HEK293 (cell line): ENCODE data around the gene MAP3K20.

Source experiments
- CTCF ChIA-PET: fragments of 350-600 bp; formaldehyde crosslinking; extraction: SDS; loops from one replicate; lab custom pipeline; 2021; ENCODE audit warnings: antibody characterized with exemption; lab: Yijun Ruan, JAX
- POLR2A ChIA-PET: fragments of 300-600 bp; formaldehyde crosslinking; extraction: SDS; loops from one replicate; lab custom pipeline; 2020; ENCODE audit warnings: antibody characterized with exemption, inconsistent platforms; lab: Yijun Ruan, JAX
- H3K27ac ChIP-seq: fragments of 200-500 bp; sonication (Bioruptor generic); 2 replicates; pipeline ENCODE4 v1.5.1; 2014; ENCODE audit warnings: low read depth, low read length, control low read depth, inconsistent platforms; ENCODE audit errors: extremely low read depth
- H3K36me3 ChIP-seq, 2 experiments: fragments of 200-500 bp in 1 of 2; sonication (Bioruptor generic) in 1 of 2; 1 replicate in 1 of 2; 2 replicates in 1 of 2; pipeline ENCODE4 v1.5.1; 2014 to 2017; ENCODE audit warnings: inconsistent platforms in 2 of 2, low read length in 2 of 2; ENCODE audit not compliant: control insufficient read depth in 2 of 2, insufficient read depth in 1 of 2
- H3K4me1 ChIP-seq: fragments of 200-500 bp; sonication (Bioruptor generic); 2 replicates; pipeline ENCODE4 v1.5.1; 2014; ENCODE audit warnings: mild to moderate bottlenecking, low read length, inconsistent platforms; ENCODE audit not compliant: control insufficient read depth, insufficient read depth
- H3K4me3 ChIP-seq: 2 replicates; pipeline ENCODE4 v1.5.1; 2011; ENCODE audit warnings: low read depth, mild to moderate bottlenecking, control low read depth, low read length, moderate library complexity
- H3K9me3 ChIP-seq: fragments of 200-500 bp; sonication (Bioruptor generic); 2 replicates; pipeline ENCODE4 v1.5.1; 2014; ENCODE audit warnings: low read depth, low read length, inconsistent platforms; ENCODE audit not compliant: control insufficient read depth, insufficient read depth
- CTCF ChIP-seq: fragments of 450-650 bp; formaldehyde crosslinking; IDR thresholded peaks from 2 replicates; pipeline ENCODE4 v1.5.1; 2016; ENCODE audit warnings: missing biosample characterization, missing genetic modification characterization
- ELK4 ChIP-seq: IDR thresholded peaks from 2 replicates; pipeline ENCODE4 v1.6.1; 2011; ENCODE audit warnings: mild to moderate bottlenecking, low read depth, low read length, borderline replicate concordance
- MYNN ChIP-seq: fragments of 450-650 bp; formaldehyde crosslinking; IDR thresholded peaks from 2 replicates; pipeline ENCODE4 v1.5.1; 2016; ENCODE audit warnings: missing biosample characterization, missing genetic modification characterization, borderline replicate concordance
- MZF1 ChIP-seq: fragments of 450-650 bp; formaldehyde crosslinking; IDR thresholded peaks from 2 replicates; pipeline ENCODE4 v1.5.1; 2017; ENCODE audit warnings: missing biosample characterization, missing genetic modification characterization, borderline replicate concordance
- SETDB1 ChIP-seq: IDR thresholded peaks from one replicate; pipeline ENCODE4 v1.6.1; 2017; ENCODE audit warnings: mild to moderate bottlenecking, low read length, moderate library complexity, mixed read lengths; ENCODE audit not compliant: insufficient read length
- SP2 ChIP-seq: fragments of 450-650 bp; formaldehyde crosslinking; IDR thresholded peaks from 2 replicates; pipeline ENCODE4 v1.5.1; 2016; ENCODE audit warnings: missing biosample characterization, missing genetic modification characterization
- TCF7L2 ChIP-seq: IDR thresholded peaks from 2 replicates; pipeline ENCODE4 v1.6.1; 2011; ENCODE audit warnings: low read depth, mild to moderate bottlenecking, inconsistent platforms, low read length, moderate library complexity, borderline replicate concordance
- ZBTB26 ChIP-seq: fragments of 450-650 bp; formaldehyde crosslinking; optimal IDR thresholded peaks from 2 replicates; pipeline ENCODE3; 2016; ENCODE audit warnings: missing biosample characterization, mild to moderate bottlenecking, missing genetic modification characterization
- ZNF155 ChIP-seq: fragments of 450-650 bp; formaldehyde crosslinking; IDR thresholded peaks from 2 replicates; pipeline ENCODE4 v1.5.1; 2016; ENCODE audit warnings: missing biosample characterization, missing genetic modification characterization
- ZNF2 ChIP-seq: fragments of 450-650 bp; formaldehyde crosslinking; IDR thresholded peaks from 2 replicates; pipeline ENCODE4 v1.5.1; 2016; ENCODE audit warnings: missing biosample characterization, missing genetic modification characterization
- ZNF280C ChIP-seq: fragments of 450-650 bp; formaldehyde crosslinking; IDR thresholded peaks from 2 replicates; pipeline ENCODE4 v1.5.1; 2016; ENCODE audit warnings: missing biosample characterization, missing genetic modification characterization
- ZNF280D ChIP-seq: fragments of 450-650 bp; formaldehyde crosslinking; IDR thresholded peaks from 2 replicates; pipeline ENCODE4 v1.5.1; 2016; ENCODE audit warnings: missing biosample characterization, missing genetic modification characterization
- ZNF350 ChIP-seq: fragments of 450-650 bp; formaldehyde crosslinking; IDR thresholded peaks from 2 replicates; pipeline ENCODE4 v1.5.0; 2017; ENCODE audit warnings: missing biosample characterization, mild to moderate bottlenecking, missing genetic modification characterization
- ZNF366 ChIP-seq: fragments of 450-650 bp; formaldehyde crosslinking; conservative IDR thresholded peaks from 2 replicates; pipeline ENCODE4 v1.5.1; 2016; ENCODE audit warnings: missing biosample characterization, missing genetic modification characterization
- ZNF48 ChIP-seq: fragments of 450-650 bp; formaldehyde crosslinking; IDR thresholded peaks from 2 replicates; pipeline ENCODE4 v1.5.1; 2016; ENCODE audit warnings: missing biosample characterization, missing genetic modification characterization
- ZNF530 ChIP-seq: fragments of 450-650 bp; formaldehyde crosslinking; IDR thresholded peaks from 2 replicates; pipeline ENCODE4 v1.5.1; 2016; ENCODE audit warnings: low read depth, missing biosample characterization, missing genetic modification characterization
- ZNF600 ChIP-seq: fragments of 450-650 bp; formaldehyde crosslinking; IDR thresholded peaks from 2 replicates; pipeline ENCODE4 v1.5.1; 2016; ENCODE audit warnings: missing biosample characterization, missing genetic modification characterization
- ZNF658 ChIP-seq: fragments of 450-650 bp; formaldehyde crosslinking; IDR thresholded peaks from 2 replicates; pipeline ENCODE4; 2016; ENCODE audit warnings: missing biosample characterization, missing genetic modification characterization
- ZNF791 ChIP-seq: fragments of 450-650 bp; formaldehyde crosslinking; IDR thresholded peaks from 2 replicates; pipeline ENCODE4 v1.5.1; 2016; ENCODE audit warnings: missing biosample characterization, missing genetic modification characterization
- ZSCAN5A ChIP-seq: fragments of 450-650 bp; formaldehyde crosslinking; IDR thresholded peaks from 2 replicates; pipeline ENCODE4 v1.5.1; 2016; ENCODE audit warnings: missing biosample characterization, missing genetic modification characterization

The MAP3K20 gene

GRCh38 chr2:173161040-173161439, 85.4 kb downstream of the MAP3K20 start:
- TF ChIP-seq SP2 (tag by site-specific recombination): no peak
- TF ChIP-seq ZNF350 (tag by site-specific recombination): no peak
- TF ChIP-seq CTCF: no peak
- TF ChIP-seq SETDB1: no peak
- TF ChIP-seq TCF7L2: no peak
- no peak for TF ChIP-seq ZNF600 (tag by site-specific recombination)
- TF ChIP-seq ZNF2 (tag by site-specific recombination): no peak
- no peak for TF ChIP-seq ZNF155 (tag by site-specific recombination)
- TF ChIP-seq ZNF658 (tag by site-specific recombination): no peak
- TF ChIP-seq ZBTB26 (tag by site-specific recombination): no peak
- no peak for TF ChIP-seq MZF1 (tag by site-specific recombination)
- TF ChIP-seq ZNF366 (tag by site-specific recombination): no peak
- TF ChIP-seq ZNF280C: no peak
- no peak for TF ChIP-seq ELK4
- TF ChIP-seq MYNN (tag by site-specific recombination): no peak
- TF ChIP-seq ZSCAN5A (tag by site-specific recombination): no peak
- no peak for TF ChIP-seq ZNF280D (tag by site-specific recombination)
- no peak for TF ChIP-seq ZNF48 (tag by site-specific recombination)
- no peak for TF ChIP-seq ZNF791
- TF ChIP-seq ZNF530 (tag by site-specific recombination): no peak
- peaks cover 9% of the 10 kb centered on the region for H3K4me1 ChIP-seq
- no peak overlapping the region for H3K27ac ChIP-seq
- no peaks in the 10 kb centered on the region for H3K9me3 ChIP-seq
- CTCF ChIA-PET: interaction anchor here (2.0 kb wide), 1 partner anchor 49 kb away, joined by 4 read pairs; no protein-coding TSS in a partner anchor
- POLR2A ChIA-PET: no interaction called here
- H3K36me3 ChIP-seq: no peaks in the 10 kb centered on the region
- H3K4me3 ChIP-seq: no peak overlapping the region
